ENCODE results near the gene RNF214.

RNF214 gene

DNA sequence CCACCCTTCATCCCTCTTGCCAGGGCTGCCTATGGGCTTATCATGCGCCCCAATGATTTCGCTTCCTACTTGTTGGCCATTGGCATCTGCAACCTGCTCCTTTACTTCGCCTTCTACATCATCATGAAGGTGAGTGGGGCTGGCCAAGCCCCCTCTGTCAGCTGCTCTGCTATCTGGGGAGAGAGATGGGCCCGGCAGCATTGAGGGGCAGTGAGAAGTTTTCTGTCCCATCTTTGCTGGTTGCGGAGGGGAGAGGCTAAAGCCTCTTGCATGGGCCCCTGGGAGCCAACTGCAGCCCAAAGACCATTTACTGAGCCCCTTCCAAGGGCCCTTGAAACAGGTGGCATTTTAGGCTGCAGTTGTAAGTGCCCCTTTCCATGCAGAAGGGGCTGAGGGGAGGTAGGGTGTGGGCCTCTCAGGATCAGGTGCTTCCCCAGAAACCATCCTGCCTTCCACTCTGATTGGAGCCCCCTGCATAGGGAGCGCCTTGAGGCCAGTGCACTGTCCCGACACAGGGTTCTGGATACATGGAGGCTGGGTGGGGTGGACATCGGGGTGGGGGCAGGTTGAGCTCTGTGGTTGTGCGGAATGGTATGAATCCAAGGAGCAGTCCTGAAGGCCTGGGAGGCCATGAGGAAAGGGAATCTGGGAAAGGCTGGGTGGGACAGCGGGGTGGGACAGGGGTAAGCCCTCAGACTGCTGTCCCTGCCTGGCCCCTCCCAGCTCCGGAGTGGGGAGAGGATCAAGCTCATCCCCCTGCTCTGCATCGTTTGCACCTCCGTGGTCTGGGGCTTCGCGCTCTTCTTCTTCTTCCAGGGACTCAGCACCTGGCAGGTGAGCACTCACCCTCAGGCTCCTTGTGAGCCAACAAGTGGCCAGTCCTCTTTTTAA lies 39.1 kb upstream of the RNF214 start:
- Histone ChIP-seq H2AFZ (ENCODE audit: low read length) (no peak overlapping the region), H3K27me3 (ENCODE audit: insufficient read depth, low read length, poor library complexity, severe bottlenecking) (no peaks in the 10 kb centered on the region), H3K4me3 (ENCODE audit: low read length, poor library complexity, severe bottlenecking) (no peak overlapping the region), H3F3A (ENCODE audit: low read depth) (no peaks in the 10 kb centered on the region), H3K4me2 (ENCODE audit: low read depth, low read length, poor library complexity, severe bottlenecking) (no peak overlapping the region), H3K9me3 (ENCODE audit: insufficient read depth, low read depth, low read length) (no peaks in the 10 kb centered on the region), H3K9ac (ENCODE audit: low read depth, low read length, poor library complexity, severe bottlenecking) (no peak overlapping the region), H3K4me1 (ENCODE audit: insufficient read depth, low read length, poor library complexity, severe bottlenecking) (no peaks in the 10 kb centered on the region), H4K20me1 (ENCODE audit: insufficient read depth, low read length, poor library complexity, severe bottlenecking) (no peaks in the 10 kb centered on the region), H3K9me2 (replicated peaks; ENCODE audit: low read depth, low read length) (no peaks in the 10 kb centered on the region), H3K36me3 (ENCODE audit: insufficient read depth, low read length) (no peaks in the 10 kb centered on the region; the same call in 1 of the 2 replicates), H3K79me2 (ENCODE audit: insufficient read depth, low read length) (no peaks in the 10 kb centered on the region)
- no peak for TF ChIP-seq EZH2phosphoT487 (IDR thresholded peaks at IDR 0.05; ENCODE audit: borderline replicate concordance)
- TF ChIP-seq, protein P1, sequence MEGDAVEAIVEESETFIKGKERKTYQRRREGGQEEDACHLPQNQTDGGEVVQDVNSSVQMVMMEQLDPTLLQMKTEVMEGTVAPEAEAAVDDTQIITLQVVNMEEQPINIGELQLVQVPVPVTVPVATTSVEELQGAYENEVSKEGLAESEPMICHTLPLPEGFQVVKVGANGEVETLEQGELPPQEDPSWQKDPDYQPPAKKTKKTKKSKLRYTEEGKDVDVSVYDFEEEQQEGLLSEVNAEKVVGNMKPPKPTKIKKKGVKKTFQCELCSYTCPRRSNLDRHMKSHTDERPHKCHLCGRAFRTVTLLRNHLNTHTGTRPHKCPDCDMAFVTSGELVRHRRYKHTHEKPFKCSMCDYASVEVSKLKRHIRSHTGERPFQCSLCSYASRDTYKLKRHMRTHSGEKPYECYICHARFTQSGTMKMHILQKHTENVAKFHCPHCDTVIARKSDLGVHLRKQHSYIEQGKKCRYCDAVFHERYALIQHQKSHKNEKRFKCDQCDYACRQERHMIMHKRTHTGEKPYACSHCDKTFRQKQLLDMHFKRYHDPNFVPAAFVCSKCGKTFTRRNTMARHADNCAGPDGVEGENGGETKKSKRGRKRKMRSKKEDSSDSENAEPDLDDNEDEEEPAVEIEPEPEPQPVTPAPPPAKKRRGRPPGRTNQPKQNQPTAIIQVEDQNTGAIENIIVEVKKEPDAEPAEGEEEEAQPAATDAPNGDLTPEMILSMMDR (conservative IDR thresholded peaks at IDR 0.05; ENCODE audit: low read length): no peak

DNA sequence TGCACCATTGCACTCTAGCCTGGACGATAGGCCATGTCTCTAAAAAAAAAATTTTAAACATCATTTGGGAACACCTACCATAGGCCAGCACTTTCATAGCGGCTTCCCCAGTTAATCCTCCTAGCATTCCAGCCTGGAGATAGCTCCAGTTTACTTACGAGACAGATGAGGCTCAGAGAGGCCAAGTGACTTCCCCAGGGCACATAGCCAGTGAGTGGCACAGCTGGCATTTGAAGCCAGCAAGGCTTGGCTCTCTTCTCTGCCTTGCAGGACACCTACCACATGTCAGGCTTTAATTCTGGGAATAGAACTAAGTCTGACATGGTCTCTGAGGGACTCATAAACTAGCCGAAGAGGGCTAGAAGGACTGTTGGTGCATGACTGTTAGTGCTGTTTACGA lies 38.2 kb upstream of the RNF214 start:
- H3K27me3 ChIP-seq (ENCODE audit: insufficient read depth, low read length, poor library complexity, severe bottlenecking): no peaks in the 10 kb centered on the region
- H3K36me3 ChIP-seq (ENCODE audit: insufficient read depth, low read length): no peaks in the 10 kb centered on the region; the same call in 1 of the 2 replicates
- no peaks in the 10 kb centered on the region for H3K79me2 ChIP-seq (ENCODE audit: insufficient read depth, low read length)
- no peak overlapping the region for H2AFZ ChIP-seq (ENCODE audit: low read length)
- no peaks in the 10 kb centered on the region for H4K20me1 ChIP-seq (ENCODE audit: insufficient read depth, low read length, poor library complexity, severe bottlenecking)
- TF ChIP-seq, protein P1 (conservative IDR thresholded peaks at IDR 0.05; ENCODE audit: low read length): no peak
- TF ChIP-seq EZH2phosphoT487 (IDR thresholded peaks at IDR 0.05; ENCODE audit: borderline replicate concordance): no peak
- H3K9ac ChIP-seq (ENCODE audit: low read depth, low read length, poor library complexity, severe bottlenecking): no peak overlapping the region
- H3K4me3 ChIP-seq (ENCODE audit: low read length, poor library complexity, severe bottlenecking): no peak overlapping the region
- no peaks in the 10 kb centered on the region for H3K9me2 ChIP-seq (replicated peaks; ENCODE audit: low read depth, low read length)
- no peaks in the 10 kb centered on the region for H3K4me1 ChIP-seq (ENCODE audit: insufficient read depth, low read length, poor library complexity, severe bottlenecking)
- H3F3A ChIP-seq (ENCODE audit: low read depth): no peaks in the 10 kb centered on the region
- no peaks in the 10 kb centered on the region for H3K9me3 ChIP-seq (ENCODE audit: insufficient read depth, low read depth, low read length)
- H3K4me2 ChIP-seq (ENCODE audit: low read depth, low read length, poor library complexity, severe bottlenecking): no peak overlapping the region

DNA sequence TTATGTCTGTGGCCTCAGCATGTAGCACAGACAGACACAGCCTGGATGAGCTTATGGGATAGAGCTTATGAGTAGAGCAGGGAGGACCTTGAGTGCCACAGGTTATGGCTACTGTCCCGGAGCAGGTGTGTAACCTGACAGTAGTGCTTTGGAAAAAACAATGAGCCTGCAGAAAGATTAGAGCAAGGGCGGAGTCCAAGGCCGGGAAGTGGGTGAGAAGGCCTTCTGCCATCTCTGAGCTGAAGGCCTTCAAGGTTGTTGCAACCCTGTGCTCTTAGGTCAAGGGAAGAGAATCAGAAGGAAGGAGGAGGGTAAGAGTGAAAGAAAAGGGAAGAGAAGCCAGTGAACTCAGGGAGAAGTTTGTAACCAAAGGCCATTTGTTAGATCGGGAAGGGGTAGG lies 37.2 kb upstream of the RNF214 start:
- Histone ChIP-seq H2AFZ (ENCODE audit: low read length) (no peak overlapping the region), H3K79me2 (ENCODE audit: insufficient read depth, low read length) (no peaks in the 10 kb centered on the region), H3K4me3 (ENCODE audit: low read length, poor library complexity, severe bottlenecking) (no peak overlapping the region), H4K20me1 (ENCODE audit: insufficient read depth, low read length, poor library complexity, severe bottlenecking) (no peaks in the 10 kb centered on the region), H3K4me2 (ENCODE audit: low read depth, low read length, poor library complexity, severe bottlenecking) (no peak overlapping the region), H3K9me2 (replicated peaks; ENCODE audit: low read depth, low read length) (no peaks in the 10 kb centered on the region), H3K4me1 (ENCODE audit: insufficient read depth, low read length, poor library complexity, severe bottlenecking) (no peaks in the 10 kb centered on the region), H3K9ac (ENCODE audit: low read depth, low read length, poor library complexity, severe bottlenecking) (no peak overlapping the region), H3K36me3 (ENCODE audit: insufficient read depth, low read length) (no peaks in the 10 kb centered on the region; the same call in 1 of the 2 replicates), H3K27me3 (ENCODE audit: insufficient read depth, low read length, poor library complexity, severe bottlenecking) (no peaks in the 10 kb centered on the region), H3K9me3 (ENCODE audit: insufficient read depth, low read depth, low read length) (no peaks in the 10 kb centered on the region), H3F3A (ENCODE audit: low read depth) (no peaks in the 10 kb centered on the region)
- no peak for TF ChIP-seq EZH2phosphoT487 (IDR thresholded peaks at IDR 0.05; ENCODE audit: borderline replicate concordance)
- TF ChIP-seq, protein P1 (conservative IDR thresholded peaks at IDR 0.05; ENCODE audit: low read length): no peak
